Measurements from ENCODE around the gene FBXO42.

Gene FBXO42

DNA sequence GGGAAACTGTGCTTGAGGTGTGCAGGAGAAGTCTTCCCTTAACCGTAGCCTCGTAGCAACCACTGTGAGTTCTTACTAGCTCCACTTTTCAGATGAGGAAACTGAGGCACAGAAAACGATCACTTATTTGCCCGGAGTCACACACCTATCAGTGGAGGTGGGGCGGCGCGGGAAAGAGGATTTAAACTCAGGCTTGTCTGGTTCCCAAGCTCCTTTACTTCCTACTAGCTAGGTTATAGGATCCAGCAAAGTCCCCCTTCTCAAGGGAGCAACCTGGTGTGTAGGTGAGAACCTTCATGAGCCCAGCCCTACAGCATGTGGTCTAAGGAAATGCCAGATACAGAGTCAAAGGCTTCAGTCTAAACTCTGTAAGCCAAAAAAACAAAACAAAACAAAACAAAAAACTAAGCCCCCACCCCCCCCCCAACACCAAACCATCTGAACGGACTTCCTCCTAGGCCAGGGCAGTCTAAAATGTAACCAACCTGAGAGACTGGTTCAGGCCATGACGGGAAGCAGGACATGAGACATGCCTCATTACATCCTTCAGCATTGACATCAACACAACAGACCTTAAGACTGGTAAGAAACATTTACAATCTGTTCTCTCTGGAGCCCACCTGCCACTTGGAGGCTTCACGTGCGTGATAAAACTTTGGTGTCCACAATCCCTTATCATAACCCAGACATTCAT is 709 bp upstream of the FBXO42 start:
- TF ChIP-seq TEAD4 (IDR thresholded peaks at IDR 0.05), result no peak
- TF ChIP-seq TAF1 (IDR thresholded peaks at IDR 0.05; ENCODE audit: low read depth), result no peak
- TF ChIP-seq, protein P1, sequence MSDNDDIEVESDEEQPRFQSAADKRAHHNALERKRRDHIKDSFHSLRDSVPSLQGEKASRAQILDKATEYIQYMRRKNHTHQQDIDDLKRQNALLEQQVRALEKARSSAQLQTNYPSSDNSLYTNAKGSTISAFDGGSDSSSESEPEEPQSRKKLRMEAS (IDR thresholded peaks at IDR 0.05), result no peak
- TF ChIP-seq CREB1 (IDR thresholded peaks at IDR 0.05; ENCODE audit: low read depth), result no peak
- no peak for TF ChIP-seq EGR1 (IDR thresholded peaks at IDR 0.05)
- TF ChIP-seq CEBPB (IDR thresholded peaks at IDR 0.05), result no peak
- TF ChIP-seq NFIC (IDR thresholded peaks at IDR 0.05), result no peak
- TF ChIP-seq ZBTB7A (IDR thresholded peaks at IDR 0.05; ENCODE audit: low read depth), result no peak
- no peak for TF ChIP-seq TCF12 (IDR thresholded peaks at IDR 0.05; ENCODE audit: low read depth)

DNA sequence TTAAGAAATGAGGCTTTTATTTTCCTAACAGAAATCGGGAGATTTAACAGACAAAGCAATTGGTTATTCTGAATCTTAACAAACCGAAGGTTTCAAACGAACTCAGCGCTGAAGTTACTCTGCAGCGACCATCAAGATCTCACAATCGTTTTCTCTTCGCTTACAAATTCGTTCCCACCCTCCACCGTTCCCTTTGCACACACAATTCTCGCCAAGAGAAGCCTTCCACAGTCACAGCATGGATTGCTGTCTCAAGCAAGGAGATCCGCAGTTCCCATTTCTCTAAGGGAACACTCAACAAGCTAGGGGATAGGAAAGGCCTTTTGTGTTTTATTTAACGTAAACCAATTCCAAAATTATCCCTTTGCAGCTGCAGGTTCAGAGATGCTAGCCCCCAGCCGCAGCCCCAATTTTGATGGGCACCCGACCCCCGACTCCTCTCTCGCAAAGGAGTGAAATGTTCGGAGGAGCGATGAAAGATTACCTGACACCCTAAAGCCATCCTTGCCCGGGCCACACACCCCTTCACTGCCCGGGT is 755 bp downstream of the FBXO42 start:
- no peak for TF ChIP-seq TCF12 (IDR thresholded peaks at IDR 0.05; ENCODE audit: low read depth)
- peak; percentile 53; the same call in 1 of the 2 replicates for TF ChIP-seq ZBTB7A (IDR thresholded peaks at IDR 0.05; ENCODE audit: low read depth)

DNA sequence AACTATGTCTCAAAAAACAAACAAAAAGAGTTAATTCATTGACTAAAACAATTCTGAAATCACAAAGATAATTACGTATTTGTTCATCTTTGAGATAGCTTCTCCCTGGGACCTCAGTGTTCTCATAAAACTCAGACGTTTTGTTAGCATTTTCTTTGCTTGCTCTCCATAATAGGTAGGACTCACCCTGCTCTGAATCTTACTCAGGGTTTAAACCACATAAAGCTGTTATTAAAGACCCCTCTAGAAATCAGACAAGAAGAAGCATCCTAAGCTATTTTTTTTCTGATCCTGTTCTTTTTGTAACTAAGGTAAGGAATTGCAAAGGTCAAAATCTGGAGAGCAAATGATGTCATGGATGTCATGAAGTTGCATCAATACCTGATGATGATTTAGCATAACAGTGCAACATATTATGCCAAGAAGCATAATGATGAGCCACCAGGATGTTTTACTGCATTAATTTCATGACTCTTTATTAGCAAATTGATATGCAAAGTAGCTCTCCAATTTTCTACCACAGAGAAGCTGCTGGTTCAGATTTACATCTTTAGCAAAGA is 2.4 kb downstream of the FBXO42 start:
- TF ChIP-seq, protein P1 (IDR thresholded peaks at IDR 0.05), result no peak
- TF ChIP-seq EGR1 (IDR thresholded peaks at IDR 0.05), result no peak
- TF ChIP-seq NFIC (IDR thresholded peaks at IDR 0.05), result no peak
- no peak for TF ChIP-seq FOXM1 (IDR thresholded peaks at IDR 0.05; ENCODE audit: borderline replicate concordance, low read depth)
- TF ChIP-seq ZBTB7A (IDR thresholded peaks at IDR 0.05; ENCODE audit: low read depth), result no peak
- no peak for TF ChIP-seq RAD21 (IDR thresholded peaks at IDR 0.05; ENCODE audit: low read depth)
- TF ChIP-seq EP300 (IDR thresholded peaks at IDR 0.05; ENCODE audit: borderline replicate concordance), result no peak
- no peak for TF ChIP-seq TEAD4 (IDR thresholded peaks at IDR 0.05)
- no peak for TF ChIP-seq TAF1 (IDR thresholded peaks at IDR 0.05; ENCODE audit: low read depth)
- no peak for TF ChIP-seq CREB1 (IDR thresholded peaks at IDR 0.05; ENCODE audit: low read depth)
- TF ChIP-seq, protein P2, sequence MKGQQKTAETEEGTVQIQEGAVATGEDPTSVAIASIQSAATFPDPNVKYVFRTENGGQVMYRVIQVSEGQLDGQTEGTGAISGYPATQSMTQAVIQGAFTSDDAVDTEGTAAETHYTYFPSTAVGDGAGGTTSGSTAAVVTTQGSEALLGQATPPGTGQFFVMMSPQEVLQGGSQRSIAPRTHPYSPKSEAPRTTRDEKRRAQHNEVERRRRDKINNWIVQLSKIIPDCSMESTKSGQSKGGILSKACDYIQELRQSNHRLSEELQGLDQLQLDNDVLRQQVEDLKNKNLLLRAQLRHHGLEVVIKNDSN (IDR thresholded peaks at IDR 0.05), result no peak
- no peak for TF ChIP-seq YY1 (IDR thresholded peaks at IDR 0.05; ENCODE audit: low read depth)
- no peak for TF ChIP-seq TCF12 (IDR thresholded peaks at IDR 0.05; ENCODE audit: low read depth)
- TF ChIP-seq, protein P3, sequence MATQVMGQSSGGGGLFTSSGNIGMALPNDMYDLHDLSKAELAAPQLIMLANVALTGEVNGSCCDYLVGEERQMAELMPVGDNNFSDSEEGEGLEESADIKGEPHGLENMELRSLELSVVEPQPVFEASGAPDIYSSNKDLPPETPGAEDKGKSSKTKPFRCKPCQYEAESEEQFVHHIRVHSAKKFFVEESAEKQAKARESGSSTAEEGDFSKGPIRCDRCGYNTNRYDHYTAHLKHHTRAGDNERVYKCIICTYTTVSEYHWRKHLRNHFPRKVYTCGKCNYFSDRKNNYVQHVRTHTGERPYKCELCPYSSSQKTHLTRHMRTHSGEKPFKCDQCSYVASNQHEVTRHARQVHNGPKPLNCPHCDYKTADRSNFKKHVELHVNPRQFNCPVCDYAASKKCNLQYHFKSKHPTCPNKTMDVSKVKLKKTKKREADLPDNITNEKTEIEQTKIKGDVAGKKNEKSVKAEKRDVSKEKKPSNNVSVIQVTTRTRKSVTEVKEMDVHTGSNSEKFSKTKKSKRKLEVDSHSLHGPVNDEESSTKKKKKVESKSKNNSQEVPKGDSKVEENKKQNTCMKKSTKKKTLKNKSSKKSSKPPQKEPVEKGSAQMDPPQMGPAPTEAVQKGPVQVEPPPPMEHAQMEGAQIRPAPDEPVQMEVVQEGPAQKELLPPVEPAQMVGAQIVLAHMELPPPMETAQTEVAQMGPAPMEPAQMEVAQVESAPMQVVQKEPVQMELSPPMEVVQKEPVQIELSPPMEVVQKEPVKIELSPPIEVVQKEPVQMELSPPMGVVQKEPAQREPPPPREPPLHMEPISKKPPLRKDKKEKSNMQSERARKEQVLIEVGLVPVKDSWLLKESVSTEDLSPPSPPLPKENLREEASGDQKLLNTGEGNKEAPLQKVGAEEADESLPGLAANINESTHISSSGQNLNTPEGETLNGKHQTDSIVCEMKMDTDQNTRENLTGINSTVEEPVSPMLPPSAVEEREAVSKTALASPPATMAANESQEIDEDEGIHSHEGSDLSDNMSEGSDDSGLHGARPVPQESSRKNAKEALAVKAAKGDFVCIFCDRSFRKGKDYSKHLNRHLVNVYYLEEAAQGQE (IDR thresholded peaks at IDR 0.05; ENCODE audit: low read depth), result no peak
- no peak for TF ChIP-seq CEBPB (IDR thresholded peaks at IDR 0.05)

DNA sequence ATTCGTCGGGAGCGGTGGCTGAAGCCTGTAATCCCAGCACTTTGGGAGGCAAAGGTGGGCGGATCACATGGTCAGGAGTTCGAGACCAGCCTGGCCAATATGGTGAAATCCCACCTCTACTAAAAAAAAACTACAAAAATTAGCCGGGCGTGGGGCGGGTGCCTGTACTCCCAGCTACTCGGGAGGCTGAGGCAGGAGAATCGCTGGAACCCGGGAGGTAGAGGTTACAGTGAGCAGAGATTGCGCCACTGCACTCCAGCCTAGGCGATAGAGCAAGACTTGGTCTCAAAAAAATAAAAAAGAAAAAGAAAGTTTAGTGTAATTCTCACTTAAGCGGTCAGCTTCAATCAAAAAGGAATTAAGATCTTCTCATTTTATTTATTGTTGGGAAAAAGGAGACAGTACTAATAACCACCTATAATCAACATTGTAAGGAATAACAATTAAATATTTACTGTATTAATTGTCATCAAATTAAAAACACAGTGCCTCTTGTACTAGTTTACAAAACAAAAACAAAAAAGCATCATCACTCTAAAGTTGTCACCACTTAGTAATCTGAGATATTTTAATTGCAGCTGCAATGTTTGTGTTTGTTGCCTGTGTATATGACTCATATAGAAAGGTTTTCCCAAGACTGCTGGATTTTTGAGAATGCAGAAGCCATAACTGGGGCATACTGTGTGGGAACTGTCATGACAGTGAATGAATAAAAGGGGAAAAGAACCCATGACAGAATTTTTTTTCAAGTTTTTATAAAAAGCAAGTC is 3.7 kb downstream of the FBXO42 start:
- TF ChIP-seq, protein P3 (IDR thresholded peaks at IDR 0.05; ENCODE audit: low read depth), result no peak
- TF ChIP-seq YY1 (IDR thresholded peaks at IDR 0.05; ENCODE audit: low read depth) (no peak), EGR1 (IDR thresholded peaks at IDR 0.05) (no peak), CREB1 (IDR thresholded peaks at IDR 0.05; ENCODE audit: low read depth) (no peak)

DNA sequence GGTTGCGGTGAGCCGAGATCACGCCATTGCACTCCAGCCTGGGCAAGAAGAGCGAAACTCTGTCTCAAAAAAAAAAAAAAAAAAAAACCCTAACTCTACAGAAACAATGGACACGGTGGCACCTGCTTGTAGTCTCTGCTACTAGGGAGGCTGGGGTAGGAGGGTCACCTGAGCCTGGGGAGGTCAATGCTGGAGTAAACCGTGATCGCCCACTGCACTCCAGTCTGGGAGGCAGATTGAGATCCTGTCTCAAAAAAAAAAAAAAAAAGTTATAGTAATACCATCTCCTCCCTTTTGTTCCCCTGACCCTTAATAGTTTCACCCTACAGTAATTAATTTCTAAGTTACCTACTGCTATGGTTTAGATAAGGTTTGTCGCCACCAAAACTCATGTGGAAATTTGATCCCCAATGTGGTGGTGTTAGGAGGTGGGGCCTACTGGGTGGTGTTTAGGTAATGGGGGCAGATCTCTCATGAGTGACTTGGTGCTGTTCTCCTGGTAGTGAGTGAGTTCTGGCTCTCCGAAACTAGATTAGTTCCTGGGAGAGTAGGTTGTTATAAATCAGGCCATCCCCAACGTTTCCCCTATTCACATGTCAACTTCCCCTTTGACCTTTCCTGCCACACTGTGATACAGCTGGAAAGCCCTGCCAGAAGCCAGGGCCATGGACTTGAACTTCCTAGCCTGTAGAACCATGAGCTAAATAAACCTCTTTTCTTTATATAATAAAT is 9.8 kb downstream of the FBXO42 start:
- TF ChIP-seq NFIC (IDR thresholded peaks at IDR 0.05), result no peak
- TF ChIP-seq, protein P3 (IDR thresholded peaks at IDR 0.05; ENCODE audit: low read depth), result no peak
- TF ChIP-seq EGR1 (IDR thresholded peaks at IDR 0.05), result no peak
- no peak for TF ChIP-seq ZBTB7A (IDR thresholded peaks at IDR 0.05; ENCODE audit: low read depth)
- TF ChIP-seq CEBPB (IDR thresholded peaks at IDR 0.05), result no peak
- TF ChIP-seq, protein P1 (IDR thresholded peaks at IDR 0.05), result no peak
- TF ChIP-seq FOXM1 (IDR thresholded peaks at IDR 0.05; ENCODE audit: borderline replicate concordance, low read depth), result no peak
- TF ChIP-seq, protein P2 (IDR thresholded peaks at IDR 0.05), result no peak
- TF ChIP-seq EP300 (IDR thresholded peaks at IDR 0.05; ENCODE audit: borderline replicate concordance), result no peak
- TF ChIP-seq CREB1 (IDR thresholded peaks at IDR 0.05; ENCODE audit: low read depth), result no peak
- no peak for TF ChIP-seq YY1 (IDR thresholded peaks at IDR 0.05; ENCODE audit: low read depth)
- no peak for TF ChIP-seq TAF1 (IDR thresholded peaks at IDR 0.05; ENCODE audit: low read depth)
- TF ChIP-seq RAD21 (IDR thresholded peaks at IDR 0.05; ENCODE audit: low read depth), result no peak
- TF ChIP-seq TCF12 (IDR thresholded peaks at IDR 0.05; ENCODE audit: low read depth), result no peak
- no peak for TF ChIP-seq TEAD4 (IDR thresholded peaks at IDR 0.05)

Measured in Ishikawa (cell line).